ENCODE measurements around the gene RAD51B.

Gene RAD51B

GRCh38 chr14:68710776-68711175 is 891.2 kb downstream of the RAD51B start:
- no peak overlapping the region for H3K4me3 ChIP-seq (ENCODE audit: low read depth, low read length)
- ChIA-PET CTCF (interaction anchor here (1.6 kb wide), 1 partner anchor 114 kb away, joined by 3 read pairs; no protein-coding TSS in a partner anchor), POLR2A (no interaction called here)
- H3K27ac ChIP-seq (ENCODE audit: extremely low read depth, low read depth, low read length), result no peak overlapping the region
- TF ChIP-seq KLF9 (tag by site-specific recombination; IDR thresholded peaks at IDR 0.05; ENCODE audit: low read depth) (no peak), KLF17 (tag by site-specific recombination; IDR thresholded peaks at IDR 0.05) (no peak), ZNF280C (tag by site-specific recombination; IDR thresholded peaks at IDR 0.05) (no peak), ZNF274 (IDR thresholded peaks at IDR 0.05; ENCODE audit: low read length) (no peak), ZNF274 (tag by site-specific recombination; IDR thresholded peaks at IDR 0.05; ENCODE audit: borderline replicate concordance) (no peak), YY2 (tag by site-specific recombination; IDR thresholded peaks at IDR 0.05) (no peak), YY1 (tag by site-specific recombination; IDR thresholded peaks at IDR 0.05) (no peak)
- no peaks in the 10 kb centered on the region for H3K9me3 ChIP-seq (ENCODE audit: control insufficient read depth, insufficient read depth, low read depth, low read length)
- no peaks in the 10 kb centered on the region for H3K36me3 ChIP-seq (ENCODE audit: control insufficient read depth in 2 of 2, insufficient read depth in 1 of 2, low read length in 2 of 2)
- no peaks in the 10 kb centered on the region for H3K4me1 ChIP-seq (ENCODE audit: control insufficient read depth, insufficient read depth, low read length)

GRCh38 chr14:68711561-68712309 is 892.2 kb downstream of the RAD51B start:
- TF ChIP-seq ZBTB44 (tag by site-specific recombination; IDR thresholded peaks at IDR 0.05), result no peak
- no peak for TF ChIP-seq ZBTB8A (tag by site-specific recombination; IDR thresholded peaks at IDR 0.05)
- no peak for TF ChIP-seq SP3 (tag by site-specific recombination; IDR thresholded peaks at IDR 0.05)
- TF ChIP-seq ZNF561 (tag by site-specific recombination; IDR thresholded peaks at IDR 0.05; ENCODE audit: borderline replicate concordance), result no peak
- no peak for TF ChIP-seq ZNF239 (tag by site-specific recombination; IDR thresholded peaks at IDR 0.05)
- no peak for TF ChIP-seq ZNF585B (tag by site-specific recombination; IDR thresholded peaks at IDR 0.05)
- no peak overlapping the region for H3K4me3 ChIP-seq (ENCODE audit: low read depth, low read length)
- no peak overlapping the region for H3K27ac ChIP-seq (ENCODE audit: extremely low read depth, low read depth, low read length)
- H3K9me3 ChIP-seq (ENCODE audit: control insufficient read depth, insufficient read depth, low read depth, low read length), result no peaks in the 10 kb centered on the region
- ChIA-PET POLR2A (no interaction called here), CTCF (interaction anchor here (1.6 kb wide), 1 partner anchor 113 kb away, joined by 3 read pairs; no protein-coding TSS in a partner anchor)
- no peaks in the 10 kb centered on the region for H3K4me1 ChIP-seq (ENCODE audit: control insufficient read depth, insufficient read depth, low read length)
- no peaks in the 10 kb centered on the region for H3K36me3 ChIP-seq (ENCODE audit: control insufficient read depth in 2 of 2, insufficient read depth in 1 of 2, low read length in 2 of 2)

GRCh38 chr14:68712703-68713370 is 893.3 kb downstream of the RAD51B start:
- no peak for TF ChIP-seq ZNF473 (tag by site-specific recombination; IDR thresholded peaks at IDR 0.05)
- TF ChIP-seq ZNF350 (tag by site-specific recombination; IDR thresholded peaks at IDR 0.05), result no peak
- TF ChIP-seq ZNF776 (tag by site-specific recombination; IDR thresholded peaks at IDR 0.05; ENCODE audit: borderline replicate concordance), result no peak
- no peak for TF ChIP-seq ZNF239 (tag by site-specific recombination; IDR thresholded peaks at IDR 0.05)
- TF ChIP-seq ZNF791 (tag by site-specific recombination; IDR thresholded peaks at IDR 0.05), result no peak
- TF ChIP-seq ZNF398 (tag by site-specific recombination; IDR thresholded peaks at IDR 0.05), result no peak
- no peak for TF ChIP-seq ZSCAN4 (tag by site-specific recombination; IDR thresholded peaks at IDR 0.05)
- ChIA-PET POLR2A (no interaction called here), CTCF (no interaction called here)
- no peak overlapping the region for H3K4me3 ChIP-seq (ENCODE audit: low read depth, low read length)
- H3K4me1 ChIP-seq (ENCODE audit: control insufficient read depth, insufficient read depth, low read length), result no peaks in the 10 kb centered on the region
- no peaks in the 10 kb centered on the region for H3K36me3 ChIP-seq (ENCODE audit: control insufficient read depth in 2 of 2, insufficient read depth in 1 of 2, low read length in 2 of 2)
- H3K27ac ChIP-seq (ENCODE audit: extremely low read depth, low read depth, low read length), result no peak overlapping the region
- H3K9me3 ChIP-seq (ENCODE audit: control insufficient read depth, insufficient read depth, low read depth, low read length), result no peaks in the 10 kb centered on the region

All from HEK293 (cell line).